GM12878 (cell line): ENCODE results near the gene AHNAK2. TPM values are rescaled to one million over a fixed set of nuclear protein-coding genes. Genes with fewer than 3 reads are reported as not detected.

ENCODE experiments used
- ATAC-seq: fragments of 200-7000 bp; cut with Tn5 transposase; 3 replicates; pipeline ENCODE4 v1.9.1; 2020; ENCODE audit warnings: mild to moderate bottlenecking, moderate library complexity
- BruUV-seq: library from RNA; stranded (reverse); fragments of 400-500 nt; replicated peaks from 2 replicates; lab custom pipeline; 2021; lab: Mats Ljungman, UMichigan
- CTCF ChIA-PET: fragments of 300-600 bp; sonication (Branson Sonifier 250); formaldehyde crosslinking; extraction: SDS; loops from one replicate; lab custom pipeline; 2021; ENCODE audit warnings: inconsistent platforms; lab: Yijun Ruan, JAX
- POLR2A ChIA-PET: fragments of 350-600 bp; formaldehyde crosslinking; extraction: SDS; loops from one replicate; lab custom pipeline; 2021; ENCODE audit warnings: inconsistent platforms; lab: Charles Lee
- RAD21 ChIA-PET: fragments of 300-600 bp; sonication (Branson Sonifier 250); formaldehyde crosslinking; loops from one replicate; lab custom pipeline; 2023; ENCODE audit warnings: antibody characterized with exemption; ENCODE audit not compliant: unreplicated experiment; lab: Charles Lee
- SMC1A ChIA-PET: fragments of 300-600 bp; sonication (Branson Sonifier 250); formaldehyde crosslinking; loops from one replicate; lab custom pipeline; 2023; ENCODE audit not compliant: unreplicated experiment, uncharacterized antibody; lab: Charles Lee
- DNase-seq: peaks from one replicate; pipeline ENCODE4 v3.0.0-alpha.2; 2011; ENCODE audit warnings: low read depth, low spot score
- FAIRE-seq: peaks from 3 replicates; lab custom pipeline; 2011; peaks lifted over from hg19 to GRCh38; lab: Jason Lieb, UNC
- H2AFZ ChIP-seq: 2 replicates; pipeline ENCODE4 v1.6.0; 2011; ENCODE audit warnings: low read depth, low read length, control low read depth; ENCODE audit not compliant: control insufficient read depth
- H3K27ac ChIP-seq: 2 replicates; pipeline ENCODE4 v1.5.1; 2011; ENCODE audit warnings: control low read depth; ENCODE audit not compliant: control insufficient read depth, insufficient read depth
- H3K27me3 ChIP-seq, 2 experiments: replicated peaks in 1 of 2; 2 replicates each; pipeline versions ENCODE4 v1.6.0 to v1.6.1; 2011; ENCODE audit warnings: low read length in 1 of 2; ENCODE audit not compliant: control insufficient read depth in 2 of 2, insufficient read depth in 2 of 2
- H3K36me3 ChIP-seq, 2 experiments: 2 replicates each; pipeline ENCODE4 v1.5.1; 2011; ENCODE audit warnings: low read length in 1 of 2; ENCODE audit not compliant: control insufficient read depth in 2 of 2, insufficient read depth in 2 of 2
- H3K4me1 ChIP-seq: 2 replicates; pipeline ENCODE4 v1.6.1; 2011; ENCODE audit warnings: mild to moderate bottlenecking, low read length, moderate library complexity, mixed read lengths; ENCODE audit not compliant: control insufficient read depth, insufficient read depth
- H3K4me2 ChIP-seq: 2 replicates; pipeline ENCODE4 v1.6.0; 2011; ENCODE audit warnings: control low read depth; ENCODE audit not compliant: control insufficient read depth, insufficient read depth
- H3K4me3 ChIP-seq: fragments of 200-600 bp; sonication (generic); 2 replicates; pipeline ENCODE4 v1.5.1; 2016
- H3K79me2 ChIP-seq: 2 replicates; pipeline ENCODE4 v1.6.0; 2011; ENCODE audit warnings: low read length; ENCODE audit not compliant: control insufficient read depth, insufficient read depth
- H3K9ac ChIP-seq: 2 replicates; pipeline ENCODE4 v1.8.0; 2011; ENCODE audit warnings: low read length, control low read depth, mixed read lengths; ENCODE audit not compliant: control insufficient read depth, insufficient read depth
- H3K9me3 ChIP-seq: replicated peaks from 3 replicates; pipeline ENCODE4 v1.5.1; 2011; ENCODE audit warnings: mild to moderate bottlenecking, low read length; ENCODE audit not compliant: control insufficient read depth, insufficient read depth
- H4K20me1 ChIP-seq: 2 replicates; pipeline ENCODE4 v1.6.0; 2011; ENCODE audit not compliant: control insufficient read depth, insufficient read depth
- BMI1 ChIP-seq: fragments of 450-650 bp; IDR thresholded peaks from 2 replicates; pipeline ENCODE4 v1.6.1; 2016; ENCODE audit warnings: mild to moderate bottlenecking, moderate library complexity, borderline replicate concordance
- BRCA1 ChIP-seq: IDR thresholded peaks from 2 replicates; pipeline ENCODE4 v1.6.1; 2011; ENCODE audit warnings: low read depth, low read length, improper control_type of control experiment
- CHD4 ChIP-seq: fragments of 200-600 bp; sonication (generic); IDR thresholded peaks from 2 replicates; pipeline ENCODE4 v1.6.1; 2016; ENCODE audit warnings: mild to moderate bottlenecking
- FOS ChIP-seq: IDR thresholded peaks from 3 replicates; pipeline ENCODE4 v1.6.1; 2011; ENCODE audit warnings: borderline replicate concordance; ENCODE audit not compliant: insufficient read length; ENCODE audit errors: extremely low read depth
- FOXK2 ChIP-seq: fragments of 450-650 bp; IDR thresholded peaks from 2 replicates; pipeline ENCODE4 v1.6.1; 2017; ENCODE audit warnings: mild to moderate bottlenecking, moderate library complexity
- GABPA ChIP-seq: IDR thresholded peaks from 2 replicates; pipeline ENCODE4 v1.6.1; 2014; ENCODE audit warnings: antibody characterized with exemption, low read depth, mild to moderate bottlenecking, inconsistent platforms
- KDM1A ChIP-seq: fragments of 200-600 bp; sonication (generic); IDR thresholded peaks from 2 replicates; pipeline ENCODE4 v1.6.1; 2016; ENCODE audit warnings: borderline replicate concordance
- MEF2A ChIP-seq: IDR thresholded peaks from 2 replicates; pipeline ENCODE4 v1.6.1; 2011; ENCODE audit warnings: low read depth, mild to moderate bottlenecking, low read length, moderate library complexity; ENCODE audit not compliant: insufficient read depth
- MEF2B ChIP-seq: fragments of 450-650 bp; IDR thresholded peaks from 2 replicates; pipeline ENCODE4 v1.6.1; 2018; ENCODE audit warnings: mild to moderate bottlenecking, moderate library complexity; ENCODE audit not compliant: partially characterized antibody, poor library complexity, severe bottlenecking
- NBN ChIP-seq: fragments of 450-650 bp; IDR thresholded peaks from 2 replicates; pipeline ENCODE4 v1.6.1; 2016
- RBBP5 ChIP-seq: fragments of 200-600 bp; sonication (generic); conservative IDR thresholded peaks from 2 replicates; pipeline ENCODE4 v1.6.1; 2016
- SIN3A ChIP-seq: IDR thresholded peaks from 2 replicates; pipeline ENCODE4 v1.6.1; 2012; ENCODE audit warnings: low read depth, low read length, improper control_type of control experiment
- SMAD5 ChIP-seq: IDR thresholded peaks from 2 replicates; pipeline ENCODE4 v1.6.1; 2016; ENCODE audit warnings: antibody characterized with exemption, low read depth
- SPI1 ChIP-seq: IDR thresholded peaks from 2 replicates; pipeline ENCODE4 v1.6.1; 2011; ENCODE audit warnings: low read depth, mild to moderate bottlenecking, low read length, moderate library complexity, borderline replicate concordance; ENCODE audit not compliant: insufficient read depth
- USF1 ChIP-seq: IDR thresholded peaks from 2 replicates; pipeline ENCODE4 v1.6.1; 2011; ENCODE audit warnings: borderline replicate concordance, low read depth, mild to moderate bottlenecking, moderate library complexity, mixed read lengths, low read length; ENCODE audit not compliant: insufficient read depth; ENCODE audit errors: extremely low read length
- ZBTB33 ChIP-seq: fragments of 450-650 bp; IDR thresholded peaks from 2 replicates; pipeline ENCODE4 v1.6.1; 2017; ENCODE audit warnings: mild to moderate bottlenecking
- WGBS: methylation state at CpG from one replicate; pipeline ENCODE4 v1.1.6; 2016; ENCODE audit warnings: low lambda C conversion rate; ENCODE audit not compliant: insufficient replicate concordance, insufficient coverage; ENCODE audit errors: missing lambda C conversion rate; 5-methylcytosine and 5-hydroxymethylcytosine counted together
- in situ Hi-C: fragments of 300-500 bp; cut with MboI; formaldehyde crosslinking; loops from 9 replicates; pipeline ENCODE4 v1.14.3; 2018; ENCODE audit warnings: mixed read lengths
- intact Hi-C: fragments of 100-400 bp; cut with micrococcal nuclease; formaldehyde crosslinking; loops from one replicate; pipeline ENCODE4 v1.14.2; 2022; ENCODE audit not compliant: unreplicated experiment
- polyA plus RNA-seq, 11 experiments: library from polyadenylated mRNA; depleted of rRNA in 4 of 11; unstranded in 6 of 11; stranded (reverse) in 5 of 11; fragments of >200 nt; fragmentation: Nextera tagmentation in 4 of 11; fragmentation: Illumina TruSeq in 1 of 11; extraction: Ambion mirVana in 4 of 11; extraction: Trizol in 1 of 11; gene quantifications; 1 replicate in 1 of 11; 2 replicates in 10 of 11; pipeline versions ENCODE4 v1.2.1 to v1.2.3, GENCODE V29; 2011 to 2016; ENCODE audit warnings: inconsistent platforms in 2 of 11, missing spikeins in 2 of 11, low read depth in 1 of 11
- total RNA-seq, 4 experiments: library from RNA; depleted of rRNA in 3 of 4; stranded (reverse); fragments of >200 nt in 3 of 4; fragmentation: Illumina TruSeq in 1 of 4; extraction: Trizol in 1 of 4; gene quantifications; 2 replicates each; pipeline versions ENCODE4 v1.2.1 to v1.2.3, GENCODE V29; 2013 to 2021
- TF ChIP-seq, protein P1 (sequence below): fragments of 450-650 bp; IDR thresholded peaks from 2 replicates; pipeline ENCODE4 v1.6.1; 2017; ENCODE audit warnings: low read depth, mild to moderate bottlenecking, moderate library complexity
- TF ChIP-seq, protein P2 (sequence below): fragments of 450-650 bp; IDR thresholded peaks from 2 replicates; pipeline ENCODE4 v1.6.1; 2016; ENCODE audit warnings: mild to moderate bottlenecking

The AHNAK2 gene
- total and polyA plus RNA-seq, 10 of the 15 experiments (the other 5 are each of a cell fraction or from before 2014, with no cell fraction given), result 0.03 to 0.10 TPM; not detected in 8

DNA sequence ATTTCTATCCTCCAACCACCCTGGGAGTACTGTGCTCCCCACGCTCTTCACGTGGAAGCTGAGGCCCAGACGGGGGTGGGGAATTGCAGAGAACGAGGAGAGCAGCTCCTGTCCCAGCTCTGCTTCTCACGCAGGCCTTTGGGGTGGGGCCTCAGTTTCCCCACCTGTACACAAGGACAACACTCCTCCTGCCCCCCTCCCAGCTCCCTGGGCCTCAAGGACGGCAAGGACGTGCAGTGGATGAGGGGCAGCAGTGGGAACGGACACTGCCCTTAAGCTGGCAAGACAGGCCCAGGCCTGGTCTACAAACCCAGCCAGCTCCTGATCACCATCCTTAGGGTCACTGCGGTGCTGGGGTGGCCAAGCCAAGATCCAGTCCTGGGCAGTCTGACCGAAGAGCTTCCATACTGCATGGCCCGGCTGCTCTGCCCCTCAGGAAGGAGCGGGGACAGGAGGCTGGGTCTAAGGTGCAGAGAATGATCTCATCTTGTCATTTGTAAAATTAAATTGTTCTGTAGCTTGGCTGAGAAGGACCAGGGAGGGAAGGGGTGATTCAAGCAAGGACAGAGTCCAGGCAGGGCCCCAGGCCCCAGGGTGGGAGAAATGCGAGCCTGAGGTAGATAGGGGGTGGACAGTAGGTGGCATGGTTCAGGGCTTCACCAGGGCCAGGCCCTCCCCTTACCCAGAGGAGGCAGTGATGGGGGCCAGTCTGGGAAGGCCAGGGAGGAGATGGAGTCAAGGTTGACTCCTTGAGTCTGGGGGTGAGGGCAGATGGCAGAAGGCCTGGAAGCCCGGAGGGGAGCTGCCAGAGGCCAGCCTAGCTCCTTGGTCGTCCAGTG, 6.1 kb upstream of the AHNAK2 start:
- no TSS peak for BruUV-seq
- CTCF ChIA-PET, result interaction anchor here (0.7 to 1.5 kb wide), 5 partner anchors 9 to 81 kb away, joined by 3 to 9 read pairs (median 5); partner anchors contain the start of gene GPR132
- Histone ChIP-seq H3K27me3 (no peaks in the 10 kb centered on the region; a peak in 1 of 4 replicates), H3K27ac (no peak overlapping the region), H3K4me1 (no peaks in the 10 kb centered on the region), H3K9ac (no peak overlapping the region), H3K36me3 (no peaks in the 10 kb centered on the region), H3K9me3 (no peaks in the 10 kb centered on the region), H3K4me3 (no peak overlapping the region), H3K79me2 (no peaks in the 10 kb centered on the region), H4K20me1 (no peaks in the 10 kb centered on the region), H3K4me2 (no peak overlapping the region), H2AFZ (no peak overlapping the region)
- SMC1A ChIA-PET, result interaction anchor here (0.7 to 1.4 kb wide), 3 partner anchors 9 to 1834 kb away, joined by 3 read pairs; no protein-coding TSS in a partner anchor
- WGBS, result 69% methylated on average over 15 of the region's 15 CpGs
- in situ Hi-C loops (loop anchor here (5.0 kb wide), 1 partner anchor 63 kb away; no protein-coding TSS in a partner anchor), intact Hi-C loops (no loop called here)
- ATAC-seq (no peak), DNase-seq (no peak), FAIRE-seq (no peak)
- POLR2A ChIA-PET, result interaction anchor here (1.8 kb wide), 1 partner anchor 41 kb away, joined by 7 read pairs; no protein-coding TSS in a partner anchor
- RAD21 ChIA-PET, result interaction anchor here (1.8 to 3.0 kb wide), 3 partner anchors 34 to 61 kb away, joined by 4 to 15 read pairs (median 13); partner anchors contain the start of gene CDCA4
- TF ChIP-seq USF1 (no peak), SIN3A (no peak), SMAD5 (no peak), SPI1 (no peak), MEF2B (no peak), ZBTB33 (no peak), GABPA (no peak), KDM1A (no peak), NBN (no peak), CHD4 (no peak), MEF2A (no peak), FOXK2 (no peak), BMI1 (no peak), BRCA1 (no peak), FOS (no peak), RBBP5 (no peak)
- TF ChIP-seq, protein P1, sequence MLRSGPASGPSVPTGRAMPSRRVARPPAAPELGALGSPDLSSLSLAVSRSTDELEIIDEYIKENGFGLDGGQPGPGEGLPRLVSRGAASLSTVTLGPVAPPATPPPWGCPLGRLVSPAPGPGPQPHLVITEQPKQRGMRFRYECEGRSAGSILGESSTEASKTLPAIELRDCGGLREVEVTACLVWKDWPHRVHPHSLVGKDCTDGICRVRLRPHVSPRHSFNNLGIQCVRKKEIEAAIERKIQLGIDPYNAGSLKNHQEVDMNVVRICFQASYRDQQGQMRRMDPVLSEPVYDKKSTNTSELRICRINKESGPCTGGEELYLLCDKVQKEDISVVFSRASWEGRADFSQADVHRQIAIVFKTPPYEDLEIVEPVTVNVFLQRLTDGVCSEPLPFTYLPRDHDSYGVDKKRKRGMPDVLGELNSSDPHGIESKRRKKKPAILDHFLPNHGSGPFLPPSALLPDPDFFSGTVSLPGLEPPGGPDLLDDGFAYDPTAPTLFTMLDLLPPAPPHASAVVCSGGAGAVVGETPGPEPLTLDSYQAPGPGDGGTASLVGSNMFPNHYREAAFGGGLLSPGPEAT, result no peak
- TF ChIP-seq, protein P2, sequence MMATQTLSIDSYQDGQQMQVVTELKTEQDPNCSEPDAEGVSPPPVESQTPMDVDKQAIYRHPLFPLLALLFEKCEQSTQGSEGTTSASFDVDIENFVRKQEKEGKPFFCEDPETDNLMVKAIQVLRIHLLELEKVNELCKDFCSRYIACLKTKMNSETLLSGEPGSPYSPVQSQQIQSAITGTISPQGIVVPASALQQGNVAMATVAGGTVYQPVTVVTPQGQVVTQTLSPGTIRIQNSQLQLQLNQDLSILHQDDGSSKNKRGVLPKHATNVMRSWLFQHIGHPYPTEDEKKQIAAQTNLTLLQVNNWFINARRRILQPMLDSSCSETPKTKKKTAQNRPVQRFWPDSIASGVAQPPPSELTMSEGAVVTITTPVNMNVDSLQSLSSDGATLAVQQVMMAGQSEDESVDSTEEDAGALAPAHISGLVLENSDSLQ, result no peak
